Keratinocyte (primary cell): ENCODE data around the gene TRPC4AP. TPM values are rescaled to one million over a fixed set of nuclear protein-coding genes. Genes with fewer than 3 reads are reported as not detected.

Source experiments
- DNase-seq: peaks from one replicate; pipeline ENCODE4 v3.0.0-alpha.2; 2011; ENCODE audit warnings: low read depth, missing footprints, low spot score
- FAIRE-seq: peaks from 2 replicates; lab custom pipeline; 2011; peaks lifted over from hg19 to GRCh38; lab: Jason Lieb, UNC
- H2AFZ ChIP-seq: 2 replicates; pipeline ENCODE4 v1.6.0; 2012; ENCODE audit warnings: low read length, control low read depth, inconsistent platforms; ENCODE audit not compliant: control insufficient read depth
- H3K27ac ChIP-seq: 2 replicates; pipeline ENCODE4 v1.5.1; 2011; ENCODE audit warnings: low read length; ENCODE audit not compliant: control insufficient read depth, insufficient read depth
- H3K27me3 ChIP-seq: 3 replicates; pipeline ENCODE4 v1.6.0; 2011; ENCODE audit warnings: low read length; ENCODE audit not compliant: control insufficient read depth, insufficient read depth; ENCODE audit errors: extremely low read depth
- H3K36me3 ChIP-seq, 2 experiments: 2 replicates in 1 of 2; 3 replicates in 1 of 2; pipeline ENCODE4 v1.5.1; 2011; ENCODE audit warnings: low read length in 2 of 2, mild to moderate bottlenecking in 1 of 2; ENCODE audit not compliant: control insufficient read depth in 2 of 2, insufficient read depth in 2 of 2; ENCODE audit errors: extremely low read depth in 1 of 2
- H3K4me1 ChIP-seq: 3 replicates; pipeline ENCODE4 v1.5.1; 2011; ENCODE audit warnings: low read length; ENCODE audit not compliant: control insufficient read depth, insufficient read depth; ENCODE audit errors: extremely low read depth
- H3K4me2 ChIP-seq: 3 replicates; pipeline ENCODE4 v1.6.0; 2011; ENCODE audit warnings: low read depth, low read length; ENCODE audit not compliant: control insufficient read depth, insufficient read depth; ENCODE audit errors: extremely low read depth
- H3K4me3 ChIP-seq, 3 experiments: fragments of 200-600 bp in 1 of 3; sonication (generic) in 1 of 3; 2 replicates in 2 of 3; 3 replicates in 1 of 3; pipeline ENCODE4 v1.5.1; 2011 to 2016; ENCODE audit warnings: low read length in 3 of 3, mild to moderate bottlenecking in 3 of 3, control low read depth in 2 of 3, inconsistent platforms in 1 of 3, low read depth in 1 of 3, mixed read lengths in 1 of 3, mixed run types in 1 of 3, moderate library complexity in 1 of 3; ENCODE audit not compliant: control insufficient read depth in 2 of 3, insufficient read depth in 2 of 3; ENCODE audit errors: extremely low read depth in 1 of 3
- H3K79me2 ChIP-seq: 2 replicates; pipeline ENCODE4 v1.6.0; 2012; ENCODE audit warnings: low read length; ENCODE audit not compliant: control insufficient read depth, insufficient read depth
- H3K9ac ChIP-seq: 3 replicates; pipeline ENCODE4 v1.6.0; 2011; ENCODE audit warnings: low read length; ENCODE audit not compliant: control insufficient read depth, insufficient read depth; ENCODE audit errors: extremely low read depth
- H3K9me1 ChIP-seq: 3 replicates; pipeline ENCODE4 v1.6.0; 2011; ENCODE audit warnings: low read length; ENCODE audit not compliant: control insufficient read depth, insufficient read depth; ENCODE audit errors: extremely low read depth
- H3K9me3 ChIP-seq: 2 replicates; pipeline ENCODE4 v1.5.1; 2012; ENCODE audit warnings: low read depth, low read length; ENCODE audit not compliant: control insufficient read depth
- H4K20me1 ChIP-seq: 3 replicates; pipeline ENCODE4 v1.6.0; 2011; ENCODE audit warnings: low read length; ENCODE audit not compliant: control insufficient read depth, insufficient read depth; ENCODE audit errors: extremely low read depth
- EZH2 ChIP-seq: IDR thresholded peaks from one replicate; pipeline ENCODE4 v1.6.1; 2012; ENCODE audit warnings: inconsistent platforms, mild to moderate bottlenecking, low read length, moderate library complexity
- dilution Hi-C: fragments of 300-500 bp; cut with MboI; formaldehyde crosslinking; loops from one replicate; pipeline ENCODE4 v1.7.0; 2020; ENCODE audit warnings: low sequenced_read_pairs; ENCODE audit not compliant: extremely low pct_ligation_motif_present
- polyA plus RNA-seq, 5 experiments: library from polyadenylated mRNA; depleted of rRNA in 3 of 5; stranded (reverse) in 3 of 5; stranded (forward) in 1 of 5; unstranded in 1 of 5; fragments of >200 nt; gene quantifications; 1 replicate in 1 of 5; 2 replicates in 3 of 5; 3 replicates in 1 of 5; pipeline versions ENCODE4 v1.2.1 to v1.2.3, GENCODE V29; 2011 to 2012; ENCODE audit warnings: missing spikeins in 2 of 5, low read depth in 1 of 5, low replicate concordance in 1 of 5
- TF ChIP-seq, protein P1 (sequence below), 3 experiments: IDR thresholded peaks in 1 of 3; conservative IDR thresholded peaks in 1 of 3; optimal IDR thresholded peaks in 1 of 3; 2 replicates in 2 of 3; 3 replicates in 1 of 3; pipeline versions ENCODE3 to v1.5.1; 2011; ENCODE audit warnings: low read length in 3 of 3, mild to moderate bottlenecking in 3 of 3, moderate library complexity in 2 of 3, control low read depth in 1 of 3, inconsistent platforms in 1 of 3; ENCODE audit not compliant: insufficient read depth in 2 of 3; ENCODE audit errors: extremely low read depth in 1 of 3

Gene TRPC4AP
- polyA plus RNA-seq, 1 donor (not counting 4 experiments of a cell fraction or from before 2014, with no cell fraction given): 53.9 TPM

GRCh38 chr20:34982270-34983088 lies 110.1 kb downstream of the TRPC4AP start:
- Histone ChIP-seq H4K20me1 (no peaks in the 10 kb centered on the region), H3K9me1 (no peaks in the 10 kb centered on the region), H2AFZ (no peak overlapping the region), H3K36me3 (no peaks in the 10 kb centered on the region), H3K4me3 (no peak overlapping the region), H3K9ac (no peak overlapping the region), H3K27ac (no peak overlapping the region), H3K4me2 (no peak overlapping the region), H3K9me3 (no peaks in the 10 kb centered on the region), H3K4me1 (no peaks in the 10 kb centered on the region), H3K79me2 (no peaks in the 10 kb centered on the region), H3K27me3 (peaks cover 24% of the 10 kb centered on the region)
- dilution Hi-C loops: no loop called here
- FAIRE-seq (no peak), DNase-seq (no peak)
- TF ChIP-seq, protein P1, sequence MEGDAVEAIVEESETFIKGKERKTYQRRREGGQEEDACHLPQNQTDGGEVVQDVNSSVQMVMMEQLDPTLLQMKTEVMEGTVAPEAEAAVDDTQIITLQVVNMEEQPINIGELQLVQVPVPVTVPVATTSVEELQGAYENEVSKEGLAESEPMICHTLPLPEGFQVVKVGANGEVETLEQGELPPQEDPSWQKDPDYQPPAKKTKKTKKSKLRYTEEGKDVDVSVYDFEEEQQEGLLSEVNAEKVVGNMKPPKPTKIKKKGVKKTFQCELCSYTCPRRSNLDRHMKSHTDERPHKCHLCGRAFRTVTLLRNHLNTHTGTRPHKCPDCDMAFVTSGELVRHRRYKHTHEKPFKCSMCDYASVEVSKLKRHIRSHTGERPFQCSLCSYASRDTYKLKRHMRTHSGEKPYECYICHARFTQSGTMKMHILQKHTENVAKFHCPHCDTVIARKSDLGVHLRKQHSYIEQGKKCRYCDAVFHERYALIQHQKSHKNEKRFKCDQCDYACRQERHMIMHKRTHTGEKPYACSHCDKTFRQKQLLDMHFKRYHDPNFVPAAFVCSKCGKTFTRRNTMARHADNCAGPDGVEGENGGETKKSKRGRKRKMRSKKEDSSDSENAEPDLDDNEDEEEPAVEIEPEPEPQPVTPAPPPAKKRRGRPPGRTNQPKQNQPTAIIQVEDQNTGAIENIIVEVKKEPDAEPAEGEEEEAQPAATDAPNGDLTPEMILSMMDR (optimal IDR thresholded peaks at IDR 0.05 in 1 of 3, IDR thresholded peaks at IDR 0.05 in 1 of 3, conservative IDR thresholded peaks at IDR 0.05 in 1 of 3; ENCODE audit: extremely low read depth in 1 of 3, insufficient read depth in 2 of 3, low read length in 3 of 3): no peak

DNA sequence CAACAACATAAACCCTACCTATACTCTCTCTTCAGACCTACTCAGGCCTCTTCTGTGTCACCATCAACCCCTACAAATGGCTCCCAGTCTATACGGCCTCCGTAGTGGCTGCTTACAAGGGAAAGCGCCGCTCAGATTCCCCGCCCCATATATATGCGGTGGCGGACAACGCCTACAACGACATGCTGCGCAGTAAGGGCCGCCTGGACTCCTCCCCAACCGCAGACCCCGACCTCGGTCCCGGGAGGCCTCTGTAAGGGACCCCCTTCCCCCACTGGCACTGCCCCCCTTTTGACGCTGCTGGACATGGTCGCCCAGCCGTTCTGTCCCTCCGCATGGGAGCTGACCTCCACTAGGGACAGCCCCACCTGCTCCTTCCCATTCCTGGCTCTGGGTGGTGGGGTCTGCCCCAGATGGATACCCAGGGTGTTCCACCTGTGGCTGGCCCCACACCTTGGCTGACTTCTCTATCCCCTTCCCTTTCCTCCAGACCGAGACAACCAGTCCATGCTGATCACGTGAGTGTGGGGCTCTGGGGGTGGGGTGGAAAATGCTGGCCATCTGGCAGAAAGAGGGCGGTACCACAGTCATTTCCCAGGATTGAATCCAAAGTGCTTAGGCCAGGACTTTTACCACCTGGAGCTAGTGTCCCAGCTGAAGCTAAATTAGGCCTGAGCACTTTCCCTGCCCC lies 111.9 kb downstream of the TRPC4AP start:
- Histone ChIP-seq H3K27me3 (peaks cover 20% of the 10 kb centered on the region), H3K4me1 (no peaks in the 10 kb centered on the region), H3K9ac (no peak overlapping the region), H2AFZ (no peak overlapping the region), H3K9me1 (no peaks in the 10 kb centered on the region), H3K36me3 (no peaks in the 10 kb centered on the region), H3K79me2 (no peaks in the 10 kb centered on the region), H3K4me3 (no peak overlapping the region), H3K9me3 (no peaks in the 10 kb centered on the region), H3K4me2 (no peak overlapping the region), H4K20me1 (no peaks in the 10 kb centered on the region), H3K27ac (no peak overlapping the region)
- dilution Hi-C loops: no loop called here
- TF ChIP-seq EZH2: no peak
- TF ChIP-seq, protein P1 (optimal IDR thresholded peaks at IDR 0.05 in 1 of 3, IDR thresholded peaks at IDR 0.05 in 1 of 3, conservative IDR thresholded peaks at IDR 0.05 in 1 of 3; ENCODE audit: extremely low read depth in 1 of 3, insufficient read depth in 2 of 3, low read length in 3 of 3): no peak
- FAIRE-seq (no peak), DNase-seq (no peak)
